GM10266 (cell line): ENCODE data around the gene ARHGAP42.

ENCODE experiments used
- DNase-seq: peaks from one replicate; pipeline ENCODE4 v3.0.0; 2012; ENCODE audit errors: extremely low spot score
- TF ChIP-seq, protein P1 (sequence below): IDR thresholded peaks from 2 replicates; pipeline ENCODE4 v1.5.1; 2012; ENCODE audit warnings: mild to moderate bottlenecking, low read depth; ENCODE audit not compliant: control insufficient read depth, insufficient read depth; ENCODE audit errors: missing control alignments

Gene ARHGAP42

DNA sequence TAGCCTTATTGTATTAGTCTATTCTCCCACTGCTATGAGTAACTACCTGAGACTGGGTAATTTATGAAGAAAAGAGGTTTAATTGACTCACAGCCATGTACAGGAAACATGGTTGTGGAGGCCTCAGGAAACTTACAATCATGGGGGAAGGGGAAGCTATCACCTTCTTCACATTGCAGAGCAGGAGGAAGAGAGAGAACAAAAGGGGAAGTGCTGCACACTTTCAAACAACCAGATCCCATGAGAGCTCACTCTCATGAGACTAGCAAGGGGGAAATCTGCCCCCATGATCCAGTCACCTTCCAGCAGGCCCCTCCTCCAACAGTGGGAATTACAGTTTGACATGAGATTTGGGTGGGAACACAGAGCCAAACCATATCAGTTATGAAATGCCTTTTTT is 179.4 kb downstream of the ARHGAP42 start:
- no peak for DNase-seq
- TF ChIP-seq, protein P1, sequence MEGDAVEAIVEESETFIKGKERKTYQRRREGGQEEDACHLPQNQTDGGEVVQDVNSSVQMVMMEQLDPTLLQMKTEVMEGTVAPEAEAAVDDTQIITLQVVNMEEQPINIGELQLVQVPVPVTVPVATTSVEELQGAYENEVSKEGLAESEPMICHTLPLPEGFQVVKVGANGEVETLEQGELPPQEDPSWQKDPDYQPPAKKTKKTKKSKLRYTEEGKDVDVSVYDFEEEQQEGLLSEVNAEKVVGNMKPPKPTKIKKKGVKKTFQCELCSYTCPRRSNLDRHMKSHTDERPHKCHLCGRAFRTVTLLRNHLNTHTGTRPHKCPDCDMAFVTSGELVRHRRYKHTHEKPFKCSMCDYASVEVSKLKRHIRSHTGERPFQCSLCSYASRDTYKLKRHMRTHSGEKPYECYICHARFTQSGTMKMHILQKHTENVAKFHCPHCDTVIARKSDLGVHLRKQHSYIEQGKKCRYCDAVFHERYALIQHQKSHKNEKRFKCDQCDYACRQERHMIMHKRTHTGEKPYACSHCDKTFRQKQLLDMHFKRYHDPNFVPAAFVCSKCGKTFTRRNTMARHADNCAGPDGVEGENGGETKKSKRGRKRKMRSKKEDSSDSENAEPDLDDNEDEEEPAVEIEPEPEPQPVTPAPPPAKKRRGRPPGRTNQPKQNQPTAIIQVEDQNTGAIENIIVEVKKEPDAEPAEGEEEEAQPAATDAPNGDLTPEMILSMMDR, result no peak

DNA sequence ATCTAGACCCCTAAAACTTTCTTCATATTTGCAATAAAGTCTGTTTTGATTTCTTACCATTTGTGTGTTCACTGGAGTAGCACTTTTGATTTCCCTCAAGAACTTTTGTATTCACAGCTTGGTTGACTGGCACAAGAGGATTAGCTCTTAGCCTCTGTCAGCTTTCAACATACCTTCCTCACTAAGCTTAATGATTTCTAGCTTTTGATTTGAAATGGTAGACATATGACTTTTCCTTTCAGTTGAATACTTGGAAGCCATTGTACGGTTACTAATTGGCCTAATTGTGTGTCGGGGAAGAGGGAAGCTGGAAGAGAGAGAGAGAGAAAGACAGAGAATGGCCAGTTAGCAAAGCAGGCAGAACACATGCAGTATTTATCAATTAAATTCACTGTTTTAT is 180.5 kb downstream of the ARHGAP42 start:
- TF ChIP-seq, protein P1, result no peak
- no peak for DNase-seq

DNA sequence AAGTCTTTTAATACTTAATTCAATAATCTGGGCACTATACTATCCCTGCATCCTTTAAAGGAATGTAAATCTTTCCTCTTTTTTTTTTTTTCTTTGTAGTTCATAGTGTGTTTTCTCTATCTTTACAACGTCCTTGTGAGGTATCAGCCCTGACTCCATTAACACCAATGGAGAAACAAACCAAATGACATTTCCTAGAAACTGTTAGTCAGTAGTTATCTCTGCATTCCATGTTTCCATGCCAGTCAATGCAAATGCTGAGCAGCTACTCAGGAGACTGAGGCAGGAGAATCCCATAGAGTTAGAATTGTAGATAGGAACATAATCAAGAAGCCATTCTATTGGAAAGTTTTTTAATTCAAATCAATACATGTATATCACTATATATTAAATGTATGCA is 182.2 kb downstream of the ARHGAP42 start:
- TF ChIP-seq, protein P1, result no peak
- no peak for DNase-seq

DNA sequence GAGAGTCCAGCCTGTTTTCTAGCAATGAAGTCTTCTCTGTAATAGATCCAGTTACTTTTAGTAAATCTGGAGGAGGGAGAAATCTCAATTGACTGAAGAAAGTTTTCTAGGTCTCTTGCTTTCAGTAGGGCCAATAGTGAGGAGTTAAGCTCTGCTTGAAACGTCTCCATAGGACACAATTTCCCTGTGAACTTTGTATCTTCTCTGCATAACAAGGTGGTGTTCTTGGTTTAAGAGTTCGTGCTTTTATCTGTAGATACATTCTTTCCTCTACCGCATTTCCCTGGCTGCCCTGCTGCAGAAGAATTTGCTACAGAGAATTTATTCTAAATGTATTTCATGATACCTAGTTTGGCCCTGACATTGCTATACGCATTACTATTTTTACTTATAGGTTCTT is 183.1 kb downstream of the ARHGAP42 start:
- DNase-seq, result no peak
- TF ChIP-seq, protein P1, result no peak

DNA sequence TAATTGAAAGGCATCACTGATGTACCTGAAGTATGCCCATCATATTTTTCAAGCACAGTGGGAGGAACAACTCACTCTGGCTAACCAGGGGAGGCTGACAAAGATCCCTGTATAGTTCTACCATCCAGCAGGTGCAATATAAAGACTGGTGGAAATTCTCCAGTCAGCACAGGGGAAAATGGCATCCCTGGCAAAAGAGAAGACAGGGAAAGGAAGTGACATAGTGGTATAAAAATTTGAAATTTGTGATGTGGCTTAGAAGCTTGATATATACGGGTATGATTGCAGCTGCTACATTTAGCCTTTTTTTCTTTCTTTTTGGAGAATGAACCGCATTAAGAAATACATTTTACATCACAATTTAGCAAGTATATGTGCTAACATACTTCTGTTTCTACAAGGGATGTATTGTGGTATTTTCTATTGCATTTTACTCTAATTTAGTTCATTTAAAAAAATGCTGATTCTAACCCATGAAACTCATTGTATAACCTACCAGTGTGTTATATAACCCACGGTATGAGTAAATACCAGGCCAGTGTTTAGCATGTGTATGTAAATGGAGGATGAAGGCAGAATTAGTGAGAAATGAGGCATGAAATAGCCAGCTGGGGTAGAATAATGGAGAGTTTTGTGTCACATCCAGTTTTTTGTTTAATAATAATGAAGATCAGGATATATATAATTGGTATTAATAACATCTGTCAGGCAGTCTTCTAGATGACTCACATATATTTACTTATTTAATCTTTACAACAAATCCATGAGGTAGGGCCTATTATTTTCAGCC is 186.1 kb downstream of the ARHGAP42 start:
- TF ChIP-seq, protein P1, result no peak
- DNase-seq, result no peak

DNA sequence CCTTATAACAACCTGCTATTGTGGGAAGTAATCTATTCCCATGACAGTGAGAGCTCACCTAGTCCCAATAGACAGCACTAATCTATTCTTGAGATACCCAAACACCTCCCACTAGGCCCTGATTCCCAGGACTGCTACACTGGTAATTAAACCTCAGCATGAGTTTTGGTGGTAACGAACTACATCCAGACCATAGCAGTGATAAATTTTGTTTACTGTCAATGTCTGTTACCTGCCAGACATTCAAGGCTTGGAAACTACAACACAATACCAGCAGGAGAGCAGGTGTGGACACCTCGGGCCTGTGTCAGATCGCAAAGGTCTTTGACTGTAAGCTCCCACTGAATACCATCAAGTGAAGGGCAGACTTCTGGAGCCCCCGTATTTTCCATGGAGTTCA is 187.1 kb downstream of the ARHGAP42 start:
- DNase-seq, result no peak

DNA sequence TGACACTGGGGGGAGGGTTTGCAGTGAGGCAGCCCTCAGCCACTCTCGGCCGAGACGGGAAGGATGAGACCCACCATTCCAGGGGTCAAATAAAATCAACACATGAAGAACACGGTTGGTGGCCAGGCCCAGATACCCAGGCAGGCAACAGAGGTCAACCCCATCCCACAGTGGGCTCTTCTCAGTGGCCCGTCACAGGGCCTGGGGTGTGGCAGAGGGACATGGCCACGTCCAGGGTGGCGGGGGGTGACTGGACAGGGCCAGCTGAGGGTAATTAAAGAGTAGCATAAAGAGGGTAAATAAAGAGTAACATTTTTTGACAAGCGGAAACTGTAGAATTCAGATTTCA is 188.4 kb downstream of the ARHGAP42 start:
- no peak for DNase-seq
- TF ChIP-seq, protein P1, result no peak

More for the DNA sequence above, 187.1 kb downstream of the ARHGAP42 start:
- TF ChIP-seq, protein P1, result no peak
